Stimulated activated CD4-positive, alpha-beta T cell treated with anti-CD3 and anti-CD28 coated beads, Interleukin-15, amount 100 ng/mL, for 48 hours (primary cell): Measurements from ENCODE around the gene CSF3R.

Experiments
- DNase-seq, 2 donors: peaks; one replicate each; pipeline ENCODE4 v3.0.0-alpha.2; 2020; ENCODE audit warnings: low read depth in 2 of 2

The CSF3R gene

GRCh38 chr1:36457691-36458090 is 25.0 kb downstream of the CSF3R start:
- DNase-seq: no peak

DNA sequence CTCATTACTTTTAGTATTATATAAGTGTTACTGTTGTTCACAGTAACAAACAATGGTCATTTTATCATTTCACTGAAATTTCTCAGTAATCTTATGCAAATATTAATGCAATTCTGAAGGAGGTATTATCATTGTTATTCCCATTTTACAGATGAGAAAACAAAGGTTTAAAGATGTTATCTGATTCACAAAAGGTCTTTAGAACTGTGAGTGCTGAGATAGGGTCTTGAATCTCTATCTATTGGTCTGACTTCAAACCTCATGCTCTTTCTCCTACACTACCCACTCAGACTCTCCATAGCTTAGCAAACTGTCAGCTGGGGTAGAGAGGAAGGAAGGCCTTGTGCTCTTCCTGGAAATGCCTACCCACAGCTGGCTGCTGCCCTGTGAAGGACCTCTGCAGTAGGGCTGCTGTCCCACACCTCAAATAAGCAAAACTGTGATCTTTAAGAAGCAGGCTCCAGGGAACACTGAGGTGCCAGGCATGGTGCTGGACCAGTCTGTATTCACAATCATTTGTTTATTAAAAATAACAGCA is 26.3 kb downstream of the CSF3R start:
- no peak for DNase-seq

DNA sequence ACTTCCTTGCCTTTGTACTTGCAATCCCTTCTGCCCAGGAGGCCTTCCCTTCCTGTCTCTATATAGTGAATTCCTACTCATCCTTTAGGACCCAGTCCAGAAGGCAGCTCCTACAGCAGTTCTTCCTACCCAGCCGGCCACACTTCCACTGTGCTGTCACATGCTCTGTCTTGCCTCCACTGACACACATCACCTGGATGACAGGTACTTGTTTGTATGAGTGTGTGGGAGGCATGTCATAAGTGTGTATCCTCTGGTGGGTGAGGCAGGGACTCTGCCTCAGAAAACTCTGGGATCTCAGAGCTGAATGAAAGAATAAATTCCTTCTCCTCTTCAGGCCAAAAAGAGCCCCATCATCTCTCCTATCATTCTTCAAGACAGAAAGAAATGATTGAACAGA is 27.3 kb downstream of the CSF3R start:
- DNase-seq: no peak

- DNase-seq: no peak
These were observed 28.9 kb downstream of the CSF3R start for GRCh38 chr1:36453600-36454388.

DNA sequence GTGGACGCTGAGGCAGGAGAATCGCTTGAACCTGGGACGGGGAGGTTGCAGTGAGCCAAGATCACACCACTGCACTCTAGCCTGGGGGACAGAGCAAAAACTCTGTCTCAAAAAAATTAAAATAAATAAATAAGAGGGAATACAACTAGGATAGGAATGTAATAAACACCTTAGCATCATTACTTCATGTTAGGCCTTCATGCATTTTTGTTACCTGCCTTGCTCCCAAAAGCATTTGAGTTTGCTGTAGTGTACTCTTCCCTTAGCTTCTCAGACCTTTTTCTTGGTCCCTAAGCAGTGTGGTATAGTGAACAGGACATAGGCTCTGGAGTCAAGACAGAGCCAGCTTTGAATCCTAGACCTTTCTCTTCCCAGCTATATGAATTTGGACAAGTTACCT is 29.7 kb downstream of the CSF3R start:
- DNase-seq: no peak

GRCh38 chr1:36450919-36451305 is 31.8 kb downstream of the CSF3R start:
- no peak for DNase-seq

GRCh38 chr1:36450270-36450918 is 32.3 kb downstream of the CSF3R start, which contains the start of gene OSCP1:
Gene OSCP1 (minus strand): TSS chr1:36450451. CDS start chr1:36450369, 82 bp downstream.
- peak; percentile 74 to 84 for DNase-seq

DNA sequence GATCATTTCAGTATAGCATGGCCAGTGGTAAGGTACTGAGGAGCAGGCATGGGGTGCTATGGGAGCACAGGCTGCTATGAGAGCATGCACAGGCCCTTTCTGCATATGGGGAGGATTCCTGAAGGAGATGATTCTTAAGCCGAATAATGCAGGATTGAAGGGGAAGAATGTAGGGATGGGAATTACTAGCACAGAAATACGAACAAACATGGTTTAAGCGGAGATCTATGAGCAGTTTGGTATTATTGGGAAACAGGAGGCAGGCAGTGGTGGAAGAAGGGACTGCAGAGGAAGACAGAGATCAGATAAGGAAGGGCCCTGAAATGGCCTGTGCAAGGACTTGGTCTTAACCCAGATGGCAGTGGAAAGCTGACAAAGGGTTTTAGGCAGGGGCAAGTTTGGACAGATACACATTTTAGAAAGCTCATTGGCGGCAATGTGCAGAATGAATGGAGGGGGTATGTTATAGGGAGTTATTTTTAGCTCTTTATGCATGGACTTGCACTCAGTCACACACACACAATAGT is 34.1 kb downstream of the CSF3R start:
- DNase-seq: no peak

DNA sequence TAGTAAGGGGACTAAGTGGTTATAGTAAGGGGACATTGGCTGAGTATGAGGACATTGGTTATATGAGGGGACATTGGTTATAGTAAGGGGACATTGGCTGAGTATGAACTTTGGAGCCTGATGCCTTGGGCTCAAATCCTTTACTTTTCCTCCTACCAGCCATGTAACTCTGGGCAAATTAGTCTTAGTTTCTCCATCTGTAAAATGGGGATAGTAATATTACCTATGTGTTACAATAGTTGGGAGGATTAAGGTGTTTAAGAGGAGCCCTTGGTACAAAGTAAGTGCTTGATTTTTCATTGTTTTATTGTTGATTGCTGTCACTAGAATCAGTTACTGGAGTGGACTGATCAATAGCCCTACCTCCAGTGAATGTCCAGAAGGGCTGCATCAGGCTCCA is 35.3 kb downstream of the CSF3R start:
- no peak for DNase-seq

- no peak for DNase-seq
These were observed 36.0 kb downstream of the CSF3R start for GRCh38 chr1:36446746-36447145.

- DNase-seq: no peak
These were observed 36.4 kb downstream of the CSF3R start for GRCh38 chr1:36446271-36446670.

DNA sequence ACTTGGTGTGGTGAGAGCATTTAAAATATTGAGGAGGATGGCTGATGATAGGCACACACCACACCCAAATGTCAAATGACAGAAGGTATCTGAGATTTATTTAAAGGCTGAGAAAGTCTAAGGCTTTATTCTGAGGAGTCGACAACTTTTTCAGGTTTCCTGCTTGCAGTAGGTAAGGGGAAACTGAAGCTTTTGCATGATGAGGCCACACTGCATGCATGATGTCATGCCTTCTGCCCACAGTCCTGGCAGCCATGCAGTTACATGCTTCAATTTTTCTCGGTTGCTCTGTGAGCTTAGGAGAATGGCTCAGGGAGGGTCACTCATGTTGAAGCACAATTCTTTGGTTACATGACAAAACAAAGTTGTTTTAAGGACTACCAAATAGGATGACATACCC is 39.4 kb downstream of the CSF3R start:
- no peak for DNase-seq

GRCh38 chr1:36442337-36442736 is 40.4 kb downstream of the CSF3R start:
- DNase-seq: no peak

GRCh38 chr1:36440646-36441045 is 42.1 kb downstream of the CSF3R start:
- no peak for DNase-seq

DNA sequence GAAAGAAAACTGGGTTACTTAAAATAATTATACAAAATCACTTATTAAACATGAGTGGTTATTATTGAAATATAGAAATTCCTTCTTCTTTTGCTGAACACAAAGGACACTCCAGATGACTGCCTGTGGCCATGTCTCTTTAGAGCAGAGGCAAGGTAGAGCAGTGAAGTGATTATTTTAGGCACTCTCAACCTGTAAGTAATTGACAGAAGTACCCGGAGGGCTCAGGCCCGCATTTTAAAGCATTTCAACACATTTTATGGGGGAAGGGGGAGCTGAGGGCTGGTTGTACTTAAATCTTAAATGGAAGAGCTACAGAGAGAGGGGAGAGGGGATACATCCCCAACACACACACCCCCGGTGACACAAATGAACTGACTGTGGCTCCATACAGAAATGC is 42.7 kb downstream of the CSF3R start:
- no peak for DNase-seq

- DNase-seq: no peak
These were observed 44.0 kb downstream of the CSF3R start for GRCh38 chr1:36438715-36439114.

GRCh38 chr1:36436821-36437220 is 45.9 kb downstream of the CSF3R start:
- DNase-seq: no peak

- no peak for DNase-seq
These were observed 49.6 kb downstream of the CSF3R start for GRCh38 chr1:36433102-36433501.

GRCh38 chr1:36432616-36433015 is 50.1 kb downstream of the CSF3R start:
- DNase-seq: no peak

DNA sequence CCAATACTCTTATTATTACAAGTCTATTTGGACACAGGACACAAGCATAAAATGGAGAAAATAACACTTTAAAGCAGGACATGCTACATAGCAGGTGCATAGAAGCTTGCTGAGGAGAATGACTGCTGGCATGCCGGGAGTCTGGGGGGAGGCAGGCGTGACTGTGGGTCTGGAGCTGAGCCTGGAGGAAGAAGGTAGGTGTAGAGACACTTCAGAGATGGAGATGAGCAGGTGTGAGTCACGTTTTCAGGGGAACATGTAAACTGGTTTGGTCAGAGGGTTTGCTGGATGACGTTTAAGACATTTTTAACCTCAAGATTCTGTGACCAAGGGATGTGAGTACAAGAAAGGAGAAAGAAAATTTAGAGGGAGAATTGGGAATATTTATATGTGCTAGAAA is 56.9 kb downstream of the CSF3R start:
- DNase-seq: peak in 1 of 2 donors; percentile 11

- no peak for DNase-seq
These were observed 61.1 kb downstream of the CSF3R start for GRCh38 chr1:36421649-36422048.

DNA sequence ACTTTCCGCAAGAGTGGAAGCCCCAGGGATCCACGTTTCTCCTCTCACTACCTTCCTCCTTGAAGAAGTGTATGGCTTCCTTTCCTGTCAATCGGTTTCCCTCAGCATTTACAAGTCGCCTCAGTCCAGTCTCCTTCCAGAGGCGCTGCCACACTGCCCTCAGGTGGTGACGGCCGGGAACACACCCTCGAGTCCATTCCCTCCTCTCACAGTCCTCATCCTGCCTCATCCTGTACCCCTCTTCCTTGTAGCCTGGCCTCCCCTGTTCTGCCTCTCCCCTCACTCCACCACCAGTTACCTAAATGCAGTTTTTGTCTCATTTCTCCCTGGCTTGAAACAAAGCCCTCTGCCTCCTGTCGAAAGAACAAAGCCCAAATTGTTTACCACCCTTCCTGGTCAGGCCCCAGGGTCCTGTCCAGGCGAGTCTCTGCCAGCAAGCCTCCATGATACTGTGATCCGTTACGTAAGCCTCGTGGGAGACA is 61.8 kb downstream of the CSF3R start:
- peak; percentile 84 to 90 for DNase-seq

- no peak for DNase-seq
These were observed 62.3 kb downstream of the CSF3R start for GRCh38 chr1:36420409-36420808.
